NCI-H2227 (cell line): Measurements from ENCODE around the gene NSUN7.

Source experiments
- DNase-seq: peaks from one replicate; lab custom pipeline; 2025; ENCODE audit not compliant: unreplicated experiment; lab: John Stamatoyannopoulos, UW

NSUN7 gene

GRCh38 chr4:40736910-40737309 is 12.8 kb upstream of the NSUN7 start:
- peak; percentile 21 for DNase-seq

DNA sequence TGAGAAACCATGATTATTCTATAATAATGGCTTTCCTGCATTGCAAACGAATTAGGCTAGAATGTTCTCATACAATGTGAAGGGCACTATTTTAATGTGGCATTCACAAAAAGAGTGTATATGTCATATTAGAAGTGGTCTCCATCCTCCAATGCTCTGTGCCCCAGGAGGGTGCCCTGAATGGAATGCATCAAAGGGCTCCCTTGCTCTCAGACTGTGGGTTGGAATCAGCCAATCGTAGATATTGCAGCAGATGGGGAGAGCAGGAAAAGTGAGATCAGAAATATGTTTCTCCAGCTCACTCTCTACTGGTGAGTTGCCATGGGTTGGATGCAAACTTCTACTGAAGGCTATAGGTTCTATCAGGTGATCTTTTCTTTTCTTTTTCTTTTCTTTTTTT is 11.9 kb upstream of the NSUN7 start:
- peak; percentile 6 for DNase-seq

- DNase-seq, result no peak
These were observed 10.4 kb upstream of the NSUN7 start for GRCh38 chr4:40739347-40739746.

GRCh38 chr4:40744218-40744617 is 5.5 kb upstream of the NSUN7 start:
- no peak for DNase-seq

GRCh38 chr4:40745285-40745984 is 4.3 kb upstream of the NSUN7 start:
- no peak for DNase-seq

GRCh38 chr4:40747207-40747835 is 2.4 kb upstream of the NSUN7 start:
- DNase-seq, result no peak

- peak; percentile 23 for DNase-seq
These were observed 905 bp downstream of the NSUN7 start for GRCh38 chr4:40750461-40751258.

DNA sequence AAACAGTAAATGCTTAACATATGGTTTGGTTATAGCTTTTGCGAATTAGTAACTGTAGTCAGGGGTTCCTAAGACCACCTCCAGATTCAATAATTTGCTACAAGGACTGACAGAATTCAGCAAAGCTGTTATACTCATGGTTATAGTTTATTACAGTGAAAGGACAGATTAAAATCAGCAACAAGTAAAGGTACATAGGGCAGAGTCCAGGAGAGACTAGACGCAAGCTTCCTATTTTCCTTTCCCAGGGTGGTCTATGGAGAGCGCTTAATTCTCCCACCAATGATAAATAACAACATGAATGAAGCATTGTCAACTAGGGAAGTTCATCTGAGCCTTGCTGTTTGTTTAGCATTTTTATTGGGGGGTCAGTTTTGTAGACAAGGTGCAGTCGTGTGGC is 5.9 kb downstream of the NSUN7 start:
- DNase-seq, result no peak

DNA sequence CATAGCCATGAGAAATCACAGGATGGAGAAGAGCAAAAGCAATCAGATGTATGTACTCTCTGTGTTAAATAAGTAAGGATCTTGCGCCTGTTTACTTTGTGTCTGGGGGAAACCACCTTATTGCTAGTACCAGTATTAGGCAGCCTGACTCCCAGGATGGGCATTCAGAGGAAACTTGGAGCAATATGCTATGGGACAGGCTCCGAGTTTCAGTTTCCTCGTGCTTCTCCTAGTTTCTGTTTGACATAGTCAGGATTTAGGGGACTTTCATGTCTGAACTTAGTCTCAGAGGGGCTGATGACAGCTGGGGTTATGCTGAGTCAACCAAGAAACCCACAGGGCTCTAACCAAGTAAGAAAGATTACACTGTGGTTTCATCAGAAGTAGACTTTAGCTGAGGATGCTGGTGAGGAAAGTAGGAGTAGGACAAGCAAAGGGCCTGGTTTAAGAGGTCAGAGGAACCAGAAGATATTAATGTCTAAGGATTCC is 13.5 kb downstream of the NSUN7 start:
- no peak for DNase-seq

DNA sequence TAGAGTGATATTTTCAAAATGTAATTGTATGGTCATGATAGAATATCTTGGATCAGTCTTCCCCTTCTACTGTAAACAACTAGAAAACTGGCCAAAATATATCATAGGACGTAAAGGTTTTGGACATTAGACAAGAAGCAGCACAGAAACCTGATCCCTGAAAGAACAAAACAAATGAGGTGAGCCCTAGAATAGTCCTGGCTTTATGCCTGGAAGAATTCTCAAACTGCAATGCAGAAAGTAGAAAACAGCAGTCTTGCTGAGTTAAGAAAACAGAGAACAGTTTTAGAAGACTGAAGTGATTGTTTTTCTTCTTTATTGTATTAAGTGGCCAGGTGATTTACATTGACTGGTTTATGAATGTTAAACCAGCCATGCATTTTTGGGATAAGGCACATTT is 19.5 kb downstream of the NSUN7 start:
- DNase-seq, result no peak

GRCh38 chr4:40778090-40778489 is 28.3 kb downstream of the NSUN7 start:
- no peak for DNase-seq

- DNase-seq, result no peak
These were observed 33.1 kb downstream of the NSUN7 start for GRCh38 chr4:40782876-40783275.

GRCh38 chr4:40785727-40786126 is 36.0 kb downstream of the NSUN7 start:
- no peak for DNase-seq

DNA sequence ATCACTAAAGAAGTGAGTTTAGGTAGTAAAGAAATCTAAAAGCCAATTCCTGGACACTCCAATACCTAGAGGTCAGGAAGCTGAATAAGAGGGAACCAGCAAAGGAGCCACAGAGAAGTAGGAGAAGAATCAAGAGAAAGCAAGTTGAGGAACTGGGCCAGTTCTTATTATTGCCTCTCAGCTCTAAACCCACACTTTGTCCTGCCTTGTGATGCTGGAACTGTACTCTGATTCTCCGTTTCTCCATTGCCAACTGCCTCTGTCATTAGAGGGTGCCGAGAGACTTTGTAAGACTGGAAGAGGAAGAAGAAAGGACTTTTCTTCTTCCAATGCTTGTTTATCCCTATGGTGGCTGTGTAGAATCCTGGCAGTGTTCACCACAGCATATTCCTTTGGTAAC is 38.6 kb downstream of the NSUN7 start:
- DNase-seq, result no peak

DNA sequence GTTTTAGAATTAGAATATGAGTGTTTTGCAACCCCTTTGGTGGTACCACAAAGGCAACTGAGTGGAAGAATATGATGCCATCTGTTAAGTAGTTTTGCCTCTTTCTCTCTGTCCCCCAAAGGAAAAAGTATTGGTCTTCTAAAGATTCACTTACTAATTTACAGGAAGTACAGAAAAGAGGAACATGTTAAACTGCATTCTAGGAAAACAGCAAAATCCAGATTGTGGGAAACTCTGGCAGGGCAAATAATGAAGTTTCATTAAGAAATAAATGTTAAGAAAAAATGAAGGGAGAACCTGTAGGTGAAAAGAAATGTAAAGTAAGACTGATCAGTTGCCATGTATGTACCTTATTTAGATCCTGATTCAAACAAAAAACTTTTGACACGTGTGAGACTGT is 39.3 kb downstream of the NSUN7 start:
- no peak for DNase-seq

DNA sequence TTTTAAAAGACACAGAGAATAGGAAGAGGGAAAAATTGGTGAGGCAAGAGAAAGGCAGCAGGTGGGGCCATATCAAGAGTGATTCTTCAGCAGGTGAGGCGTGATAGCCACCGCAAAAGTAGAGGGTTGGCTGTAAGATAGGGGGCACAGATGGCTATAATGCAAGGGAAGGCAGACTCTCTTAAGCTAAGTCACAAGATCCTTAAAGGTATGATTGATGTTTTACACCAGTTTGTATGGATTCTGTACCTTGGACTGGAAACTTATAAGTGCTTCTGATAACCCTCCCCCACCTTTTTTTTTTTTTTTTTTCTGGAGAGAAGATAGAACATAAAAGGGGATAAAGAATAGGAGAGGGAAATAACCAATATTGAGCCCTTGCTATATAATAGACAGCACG is 40.0 kb downstream of the NSUN7 start:
- DNase-seq, result no peak

DNA sequence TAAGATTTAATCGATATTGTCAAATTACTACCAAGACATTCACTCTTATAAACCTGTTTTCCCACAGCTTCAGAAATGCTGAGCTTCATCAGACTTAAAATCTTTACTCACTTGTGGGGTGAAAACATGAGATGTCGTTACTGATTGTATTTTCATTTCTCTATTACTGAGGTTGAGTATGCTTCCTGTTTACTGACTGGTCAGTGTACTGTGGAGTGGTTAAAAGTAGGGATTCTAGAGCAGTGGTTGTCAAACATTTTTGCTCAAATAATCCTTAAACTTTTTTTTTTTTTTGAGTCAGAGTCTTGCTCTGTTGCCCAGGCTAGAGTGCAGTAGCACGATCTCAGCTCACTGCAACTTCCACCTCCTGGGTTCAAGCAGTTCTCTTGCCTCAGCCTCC is 50.3 kb downstream of the NSUN7 start:
- DNase-seq, result no peak

GRCh38 chr4:40804598-40804997 is 54.8 kb downstream of the NSUN7 start:
- DNase-seq, result no peak

- no peak for DNase-seq
These were observed 59.2 kb downstream of the NSUN7 start for GRCh38 chr4:40808926-40809457.

GRCh38 chr4:40811956-40812355 is 62.2 kb downstream of the NSUN7 start:
- no peak for DNase-seq

DNA sequence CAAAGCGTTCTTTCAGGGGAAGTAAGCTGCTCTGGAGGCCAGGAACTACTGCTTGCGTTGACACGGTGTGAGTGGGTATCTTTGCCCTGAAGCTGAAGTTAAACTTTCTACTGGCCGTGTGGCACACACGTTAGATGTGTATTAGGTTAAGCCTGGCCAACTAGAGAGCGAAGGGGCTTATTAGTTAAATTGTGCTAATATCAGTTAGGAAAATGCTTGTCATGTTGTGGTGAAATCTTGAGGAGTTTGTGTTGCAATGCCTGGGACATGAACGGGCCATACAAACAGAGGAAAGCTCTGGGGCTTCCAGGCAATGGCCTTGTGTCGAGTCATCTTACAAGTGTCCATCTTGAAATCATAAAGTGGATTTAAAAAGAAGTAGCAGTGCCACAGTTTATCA is 62.6 kb downstream of the NSUN7 start:
- no peak for DNase-seq

DNA sequence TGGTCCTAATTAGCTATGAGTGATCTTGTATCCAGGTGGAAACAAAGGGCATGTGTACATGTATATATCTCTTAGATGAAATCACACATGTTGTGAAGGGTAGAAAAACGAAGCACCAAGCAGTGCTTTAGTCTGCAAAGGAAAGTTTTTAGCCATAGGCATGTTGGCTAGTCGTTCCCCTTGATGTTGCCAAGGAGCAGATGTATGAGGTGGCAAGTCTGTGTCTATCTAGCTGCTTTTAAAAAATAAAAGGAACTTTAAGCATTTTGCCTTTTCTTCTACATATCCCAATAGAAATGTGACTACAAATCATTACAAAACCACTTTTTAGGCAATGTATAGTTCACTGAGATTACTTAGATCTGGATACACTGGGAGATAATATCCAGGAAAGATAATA is 63.1 kb downstream of the NSUN7 start:
- no peak for DNase-seq
